ENCODE measurements around the gene S100A2.

The S100A2 gene

DNA sequence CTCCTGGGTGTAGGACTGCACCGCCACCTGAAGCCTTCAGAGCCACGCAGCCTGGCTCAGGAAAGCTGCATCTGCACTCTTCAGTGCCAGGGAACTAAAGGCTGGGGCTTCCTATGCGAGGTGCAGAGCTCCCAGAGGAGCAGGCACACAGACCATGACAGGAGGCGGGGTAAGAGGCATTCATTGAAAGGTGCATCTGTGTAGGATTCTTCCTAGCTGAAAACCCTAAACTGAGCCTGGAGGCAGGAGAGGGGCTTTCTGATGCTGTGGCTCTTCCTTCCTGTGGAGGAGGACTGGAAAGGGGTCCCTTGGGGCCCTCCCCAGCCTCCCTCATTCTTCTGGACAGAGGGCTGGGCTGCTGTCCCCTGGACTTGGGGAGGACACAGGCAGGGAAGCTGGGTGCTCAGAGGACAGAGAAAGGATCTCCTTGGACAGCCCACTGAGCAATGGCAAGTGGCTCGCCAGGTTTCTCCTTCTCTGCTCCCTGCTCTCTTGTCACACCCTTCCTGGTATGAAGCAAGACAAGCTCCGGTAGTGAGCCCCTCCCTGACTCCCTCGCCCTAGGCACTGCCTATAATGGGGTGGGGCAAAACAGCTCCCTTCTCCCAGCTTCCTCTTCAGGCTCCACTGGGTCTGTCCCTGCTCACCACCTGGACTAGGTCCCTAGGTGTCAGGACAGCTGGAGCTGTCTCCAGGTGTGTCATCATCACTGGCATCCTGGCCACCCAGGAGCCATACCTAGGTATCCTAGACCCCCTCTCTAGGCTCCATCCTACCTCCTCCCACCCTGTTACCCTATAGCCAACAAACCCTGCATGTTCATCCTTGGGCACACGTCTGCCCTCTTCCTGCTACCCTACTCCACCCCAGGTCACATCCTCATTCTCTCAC is 49.9 kb downstream of the S100A2 start:
- DNase-seq (ENCODE audit: low spot score), result no peak
- Histone ChIP-seq H3K9ac (ENCODE audit: low read depth, low read length, poor library complexity) (no peak overlapping the region), H3K23ac (ENCODE audit: low read depth, low read length, poor library complexity) (peak overlapping the region; percentile 80), H3K27me3 (ENCODE audit: control insufficient read depth in 3 of 3, insufficient read depth in 3 of 3, low read depth in 1 of 3, low read length in 3 of 3) (peaks cover 0 to 13% (median 0%) of the 10 kb centered on the region in 3 experiments), H3K4me3 (ENCODE audit: low read length in 2 of 2) (no peak overlapping the region), H3K27ac (replicated peaks; ENCODE audit: low read length) (no peak overlapping the region), H4K8ac (ENCODE audit: low read depth, low read length) (no peak overlapping the region), H3K18ac (ENCODE audit: low read length) (peak overlapping the region; percentile 59), H2AK5ac (ENCODE audit: low read depth, low read length) (peak overlapping the region; percentile 70), H2BK15ac (ENCODE audit: low read length) (no peak overlapping the region), H3K9me3 (replicated peaks in 1 of 2; ENCODE audit: control insufficient read depth in 2 of 2, insufficient read depth in 1 of 2, low read depth in 1 of 2, low read length in 2 of 2) (no peaks in the 10 kb centered on the region), H3K4me2 (ENCODE audit: insufficient read depth, low read length, poor library complexity, severe bottlenecking) (no peak overlapping the region), H2BK5ac (ENCODE audit: low read length) (no peak overlapping the region), H3K4ac (ENCODE audit: low read length) (no peak overlapping the region), H3K4me1 (ENCODE audit: control insufficient read depth in 2 of 2, insufficient read depth in 1 of 2, low read depth in 1 of 2, low read length in 2 of 2) (peaks cover 0 to 3% of the 10 kb centered on the region in 2 donors), H2BK12ac (ENCODE audit: low read length) (no peak overlapping the region), H2BK120ac (ENCODE audit: low read depth, low read length) (peak overlapping the region; percentile 87), H4K91ac (ENCODE audit: low read depth, low read length, poor library complexity) (no peak overlapping the region), H3K36me3 (replicated peaks in 1 of 2; ENCODE audit: control insufficient read depth in 2 of 2, insufficient read depth in 2 of 2, low read length in 2 of 2) (no peaks in the 10 kb centered on the region), H2AFZ (ENCODE audit: low read length) (no peak overlapping the region), H3K79me1 (ENCODE audit: low read depth, low read length) (no peaks in the 10 kb centered on the region), H3K14ac (ENCODE audit: low read length) (peak overlapping the region; percentile 71)
- no CpG with 5 or more reads among the region's 8 CpGs for WGBS, 2 donors (ENCODE audit: extremely low coverage in 2 of 2, insufficient read length in 2 of 2, insufficient replicate concordance in 1 of 2)

DNA sequence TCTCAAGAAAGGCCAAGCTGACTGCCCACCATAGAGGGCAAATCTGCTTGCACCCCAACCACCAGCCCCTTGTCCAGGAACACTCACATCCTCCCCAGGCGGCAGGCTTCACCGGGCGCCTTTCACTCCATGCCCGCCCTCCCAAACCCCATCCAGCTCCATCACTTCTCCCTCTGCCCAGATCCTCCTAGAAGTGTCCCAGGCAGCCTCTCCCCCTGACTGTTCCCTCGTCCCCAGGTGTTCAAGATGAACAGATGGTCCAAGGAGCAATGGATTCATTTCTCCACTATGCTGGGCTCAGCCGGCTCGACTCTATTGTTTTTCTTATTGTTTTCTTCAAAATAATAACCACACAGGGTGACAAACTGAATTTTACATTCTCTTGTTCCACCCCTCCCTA is 52.0 kb downstream of the S100A2 start:
- H3K36me3 ChIP-seq (replicated peaks in 1 of 2; ENCODE audit: control insufficient read depth in 2 of 2, insufficient read depth in 2 of 2, low read length in 2 of 2), result no peaks in the 10 kb centered on the region
- peaks cover 0 to 13% (median 0%) of the 10 kb centered on the region in 3 experiments for H3K27me3 ChIP-seq (ENCODE audit: control insufficient read depth in 3 of 3, insufficient read depth in 3 of 3, low read depth in 1 of 3, low read length in 3 of 3)
- no peak overlapping the region for H2AK5ac ChIP-seq (ENCODE audit: low read depth, low read length)
- H3K79me1 ChIP-seq (ENCODE audit: low read depth, low read length), result no peaks in the 10 kb centered on the region
- H2BK5ac ChIP-seq (ENCODE audit: low read length), result no peak overlapping the region
- H2AFZ ChIP-seq (ENCODE audit: low read length), result no peak overlapping the region
- no peak overlapping the region for H2BK120ac ChIP-seq (ENCODE audit: low read depth, low read length)
- H3K4me3 ChIP-seq (ENCODE audit: low read length in 2 of 2), result no peak overlapping the region
- H3K4me2 ChIP-seq (ENCODE audit: insufficient read depth, low read length, poor library complexity, severe bottlenecking), result no peak overlapping the region
- no peak overlapping the region for H3K14ac ChIP-seq (ENCODE audit: low read length)
- no peak overlapping the region for H3K18ac ChIP-seq (ENCODE audit: low read length)
- no CpG with 5 or more reads among the region's 7 CpGs for WGBS, 2 donors (ENCODE audit: extremely low coverage in 2 of 2, insufficient read length in 2 of 2, insufficient replicate concordance in 1 of 2)
- peaks cover 0 to 3% of the 10 kb centered on the region in 2 donors for H3K4me1 ChIP-seq (ENCODE audit: control insufficient read depth in 2 of 2, insufficient read depth in 1 of 2, low read depth in 1 of 2, low read length in 2 of 2)
- H4K8ac ChIP-seq (ENCODE audit: low read depth, low read length), result no peak overlapping the region
- H4K91ac ChIP-seq (ENCODE audit: low read depth, low read length, poor library complexity), result no peak overlapping the region
- no peak overlapping the region for H2BK15ac ChIP-seq (ENCODE audit: low read length)
- no peak overlapping the region for H3K4ac ChIP-seq (ENCODE audit: low read length)
- no peak overlapping the region for H2BK12ac ChIP-seq (ENCODE audit: low read length)
- no peak overlapping the region for H3K27ac ChIP-seq (replicated peaks; ENCODE audit: low read length)
- DNase-seq (ENCODE audit: low spot score), result no peak
- H3K9me3 ChIP-seq (replicated peaks in 1 of 2; ENCODE audit: control insufficient read depth in 2 of 2, insufficient read depth in 1 of 2, low read depth in 1 of 2, low read length in 2 of 2), result no peaks in the 10 kb centered on the region
- H3K9ac ChIP-seq (ENCODE audit: low read depth, low read length, poor library complexity), result no peak overlapping the region
- H3K23ac ChIP-seq (ENCODE audit: low read depth, low read length, poor library complexity), result no peak overlapping the region

DNA sequence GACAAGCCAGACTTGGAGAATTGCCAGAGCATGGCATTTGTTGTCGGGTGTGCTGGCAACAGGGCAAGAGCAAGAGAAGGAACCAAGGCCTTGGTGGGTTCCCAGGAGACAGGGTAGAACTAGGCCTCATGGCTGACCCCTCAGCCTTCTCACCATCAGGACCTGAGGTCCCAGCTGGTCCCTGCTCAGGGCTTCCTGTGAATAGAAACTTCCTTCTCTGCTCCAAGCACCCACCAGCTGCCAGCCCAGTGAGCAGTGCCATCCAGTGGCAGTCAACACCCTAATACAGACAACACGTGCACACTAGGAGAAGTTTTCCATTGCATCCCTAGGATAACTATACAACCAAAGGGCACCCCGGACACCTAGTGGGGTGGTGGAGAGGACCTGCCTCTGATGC is 52.6 kb downstream of the S100A2 start:
- H3K4me3 ChIP-seq (ENCODE audit: low read length in 2 of 2), result no peak overlapping the region
- no peaks in the 10 kb centered on the region for H3K79me1 ChIP-seq (ENCODE audit: low read depth, low read length)
- no peaks in the 10 kb centered on the region for H3K9me3 ChIP-seq (replicated peaks in 1 of 2; ENCODE audit: control insufficient read depth in 2 of 2, insufficient read depth in 1 of 2, low read depth in 1 of 2, low read length in 2 of 2)
- H3K27ac ChIP-seq (replicated peaks; ENCODE audit: low read length), result no peak overlapping the region
- H3K4me2 ChIP-seq (ENCODE audit: insufficient read depth, low read length, poor library complexity, severe bottlenecking), result no peak overlapping the region
- H3K23ac ChIP-seq (ENCODE audit: low read depth, low read length, poor library complexity), result no peak overlapping the region
- no peak overlapping the region for H3K18ac ChIP-seq (ENCODE audit: low read length)
- no peak overlapping the region for H2BK12ac ChIP-seq (ENCODE audit: low read length)
- DNase-seq (ENCODE audit: low spot score), result no peak
- H3K27me3 ChIP-seq (ENCODE audit: control insufficient read depth in 3 of 3, insufficient read depth in 3 of 3, low read depth in 1 of 3, low read length in 3 of 3), result peaks cover 0 to 14% (median 0%) of the 10 kb centered on the region in 3 experiments
- H2BK5ac ChIP-seq (ENCODE audit: low read length), result no peak overlapping the region
- H4K8ac ChIP-seq (ENCODE audit: low read depth, low read length), result no peak overlapping the region
- H3K4me1 ChIP-seq (ENCODE audit: control insufficient read depth in 2 of 2, insufficient read depth in 1 of 2, low read depth in 1 of 2, low read length in 2 of 2), result peaks cover 0 to 3% of the 10 kb centered on the region in 2 donors
- no peak overlapping the region for H3K4ac ChIP-seq (ENCODE audit: low read length)
- H2AK5ac ChIP-seq (ENCODE audit: low read depth, low read length), result no peak overlapping the region
- no peak overlapping the region for H4K91ac ChIP-seq (ENCODE audit: low read depth, low read length, poor library complexity)
- H3K14ac ChIP-seq (ENCODE audit: low read length), result no peak overlapping the region
- H2BK120ac ChIP-seq (ENCODE audit: low read depth, low read length), result no peak overlapping the region
- no peak overlapping the region for H2BK15ac ChIP-seq (ENCODE audit: low read length)
- H3K9ac ChIP-seq (ENCODE audit: low read depth, low read length, poor library complexity), result no peak overlapping the region
- H2AFZ ChIP-seq (ENCODE audit: low read length), result no peak overlapping the region
- no CpG with 5 or more reads among the region's 3 CpGs for WGBS, 2 donors (ENCODE audit: extremely low coverage in 2 of 2, insufficient read length in 2 of 2, insufficient replicate concordance in 1 of 2)
- H3K36me3 ChIP-seq (replicated peaks in 1 of 2; ENCODE audit: control insufficient read depth in 2 of 2, insufficient read depth in 2 of 2, low read length in 2 of 2), result no peaks in the 10 kb centered on the region

All from neuronal stem cell (in vitro differentiated cells).